GM20431 (cell line): ENCODE data around the gene CCHCR1.
"Not testable (repeated sequence)": the region's sequence is repeated elsewhere in the genome, so short reads cannot be mapped to it uniquely, and the experiment has no call there.

Experiments used
- in situ Hi-C: fragments of 300-500 bp; cut with MseI, MboI; formaldehyde crosslinking; loops from one replicate; pipeline ENCODE4 v1.15.0; 2020; ENCODE audit warnings: low sequenced_read_pairs; ENCODE audit not compliant: unreplicated experiment

CCHCR1 gene

GRCh38 chr6:31186052-31186734 lies 28.6 kb upstream of the CCHCR1 start:
- in situ Hi-C loops: no loop called here

GRCh38 chr6:31185695-31186051 lies 28.1 kb upstream of the CCHCR1 start:
- in situ Hi-C loops: not testable (repeated sequence)

DNA sequence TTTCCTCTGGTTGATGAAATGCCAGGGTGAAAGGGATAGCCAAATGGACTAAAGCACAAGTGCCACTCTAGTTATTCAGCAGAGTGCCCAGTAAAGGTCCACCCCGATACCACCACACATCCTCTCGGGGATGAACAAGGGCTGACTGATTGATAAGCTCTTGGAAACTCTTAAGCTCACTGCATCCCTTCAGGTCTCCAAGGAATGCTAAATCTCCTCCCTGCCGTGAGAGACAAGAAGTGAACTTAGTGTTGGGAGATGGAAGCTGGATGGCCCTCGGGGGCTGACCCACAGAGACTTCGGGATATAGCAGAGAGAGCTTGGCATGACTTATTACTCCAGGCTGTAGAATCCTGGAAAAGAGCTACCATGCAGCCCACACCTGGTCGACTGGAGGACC lies 26.3 kb upstream of the CCHCR1 start:
- in situ Hi-C loops: not testable (repeated sequence)

- in situ Hi-C loops: not testable (repeated sequence)
These were observed 25.7 kb upstream of the CCHCR1 start for GRCh38 chr6:31183287-31183686.

GRCh38 chr6:31180500-31180899 lies 22.9 kb upstream of the CCHCR1 start:
- in situ Hi-C loops: no loop called here

DNA sequence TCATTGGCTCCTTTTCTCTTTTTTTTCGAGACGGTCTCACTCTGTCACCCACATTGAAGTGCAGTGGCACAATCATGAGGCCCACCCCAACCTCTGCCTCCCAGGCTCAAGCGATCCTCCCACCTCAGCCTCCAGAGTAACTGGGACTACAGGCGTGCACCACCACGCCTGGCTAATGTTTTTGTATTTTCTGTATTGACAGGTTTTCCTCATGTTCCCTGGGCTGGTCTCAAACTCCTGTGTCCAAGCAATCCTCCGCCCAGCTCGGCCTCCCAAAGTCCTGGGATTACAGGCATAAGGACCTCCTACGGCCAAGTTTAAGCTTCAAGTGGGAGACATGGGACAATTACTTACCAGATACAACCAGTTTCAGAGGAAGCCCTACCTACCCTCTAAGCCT lies 22.3 kb upstream of the CCHCR1 start:
- in situ Hi-C loops: no loop called here

DNA sequence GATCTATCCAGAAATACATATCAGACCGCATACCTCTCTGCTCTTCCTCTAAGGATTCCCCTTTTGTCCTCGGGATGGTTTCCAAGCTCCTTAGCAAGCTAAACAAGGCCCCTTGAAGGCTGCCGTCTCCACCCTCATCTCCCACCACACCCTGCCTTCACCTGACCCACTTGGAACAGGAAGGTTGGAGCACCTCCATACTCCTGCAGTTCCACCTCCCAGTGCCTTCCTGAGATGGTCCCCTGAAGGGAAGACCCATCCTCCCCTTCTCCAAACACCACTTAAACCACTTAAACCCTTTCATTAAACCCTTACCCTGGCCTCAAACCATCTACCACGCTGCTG lies 21.4 kb upstream of the CCHCR1 start:
- in situ Hi-C loops: no loop called here

- in situ Hi-C loops: no loop called here
These were observed 20.8 kb upstream of the CCHCR1 start for GRCh38 chr6:31178143-31179041.

GRCh38 chr6:31175971-31176370 lies 18.4 kb upstream of the CCHCR1 start:
- in situ Hi-C loops: no loop called here

DNA sequence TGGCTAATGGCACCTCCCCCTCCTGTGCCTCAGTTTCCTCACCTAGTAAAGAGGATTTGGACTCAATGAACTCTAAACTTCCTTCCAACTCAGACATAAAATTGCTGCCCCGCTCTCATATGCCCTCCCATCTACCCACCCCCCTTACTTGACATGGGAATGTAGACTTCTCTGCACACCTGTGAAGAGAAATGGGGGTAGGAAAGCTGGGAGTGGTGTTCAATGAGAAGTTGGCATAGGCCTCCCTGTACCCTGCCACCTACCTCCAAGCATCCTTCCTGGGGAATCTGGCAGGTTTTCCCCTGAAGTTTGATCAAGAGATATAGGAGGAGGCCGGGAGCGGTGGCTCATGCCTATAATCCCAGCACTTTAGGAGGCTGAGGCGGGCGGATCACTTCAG lies 16.8 kb upstream of the CCHCR1 start:
- in situ Hi-C loops: no loop called here

DNA sequence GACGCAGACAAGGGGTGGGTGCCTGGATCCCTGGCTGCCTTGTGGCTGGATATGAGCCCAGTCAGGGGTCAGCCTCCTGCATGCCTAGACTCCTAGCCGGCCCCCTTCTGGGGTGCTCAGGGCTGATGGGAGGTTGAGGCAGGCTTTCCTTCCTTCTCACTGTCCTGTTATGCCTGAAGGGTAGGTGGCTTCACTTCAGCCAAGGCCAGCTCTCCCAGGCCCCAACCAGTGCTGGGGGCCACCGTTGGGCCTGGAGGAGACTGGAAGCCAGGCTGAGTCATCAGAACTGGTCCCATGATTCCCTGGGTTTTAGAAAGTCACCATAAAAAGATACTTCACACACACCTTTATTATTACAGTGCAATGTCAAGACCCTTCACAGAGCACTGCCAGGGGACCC lies 15.8 kb upstream of the CCHCR1 start:
- in situ Hi-C loops: no loop called here

- in situ Hi-C loops: no loop called here
These were observed 15.4 kb upstream of the CCHCR1 start for GRCh38 chr6:31172973-31173384.

DNA sequence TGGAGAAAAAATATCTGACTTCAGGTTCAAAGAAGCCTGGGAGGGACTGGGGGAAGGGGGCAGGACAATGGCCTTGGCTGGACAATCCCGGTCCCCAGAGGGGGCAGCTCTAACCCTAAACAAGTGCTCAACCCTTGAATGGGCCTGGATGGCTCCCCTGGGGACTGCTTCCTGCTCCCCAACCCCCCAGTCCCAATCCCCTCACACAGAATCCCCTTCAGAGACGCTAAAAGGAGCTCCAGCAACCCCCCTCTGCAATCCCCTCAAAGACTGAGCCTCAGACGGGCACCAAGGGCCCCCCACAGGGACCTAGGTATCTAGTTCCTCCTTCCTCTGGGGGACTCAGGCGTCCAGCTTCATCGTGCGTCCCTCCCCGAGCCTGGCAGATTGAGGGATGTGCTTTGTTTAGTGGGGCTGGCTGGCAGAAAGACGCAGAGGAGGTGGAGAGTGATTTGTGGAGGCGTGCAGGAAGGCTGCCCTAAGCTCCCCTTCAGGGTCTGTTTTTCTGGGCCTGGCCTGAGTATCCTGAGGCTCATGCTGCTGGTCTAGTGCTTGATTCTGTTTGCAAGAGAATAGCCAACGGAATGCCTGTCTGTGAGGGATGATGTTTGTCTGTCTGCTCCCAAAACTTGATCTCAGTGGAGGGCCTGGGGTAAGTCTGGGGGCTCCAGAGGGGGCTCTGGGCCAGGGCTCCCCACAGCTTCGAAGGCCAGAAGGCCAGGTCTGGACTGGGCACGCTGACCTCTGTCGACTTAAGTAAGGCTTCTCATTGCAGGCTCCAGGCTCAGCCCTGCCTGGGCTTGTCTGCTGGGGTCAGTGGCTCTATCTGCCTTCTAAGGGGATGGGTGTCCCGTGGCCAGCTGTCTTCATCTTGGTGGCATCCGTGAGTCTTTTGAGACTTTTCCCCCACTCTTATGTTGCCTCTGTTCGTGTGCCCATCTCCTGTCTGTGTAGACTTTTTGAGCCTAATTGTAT lies 14.6 kb upstream of the CCHCR1 start:
- in situ Hi-C loops: no loop called here

GRCh38 chr6:31170987-31171671 lies 13.5 kb upstream of the CCHCR1 start:
- in situ Hi-C loops: no loop called here

- in situ Hi-C loops: no loop called here
These were observed 12.9 kb upstream of the CCHCR1 start, which contains the start of gene POU5F1 for GRCh38 chr6:31170600-31170881. POU5F1 (minus strand) TSS chr6:31170682; CDS start chr6:31170620, 62 bp downstream.

- in situ Hi-C loops: not testable (repeated sequence)
These were observed 12.4 kb upstream of the CCHCR1 start for GRCh38 chr6:31169858-31170599.

GRCh38 chr6:31169123-31169857 lies 11.7 kb upstream of the CCHCR1 start:
- in situ Hi-C loops: no loop called here

DNA sequence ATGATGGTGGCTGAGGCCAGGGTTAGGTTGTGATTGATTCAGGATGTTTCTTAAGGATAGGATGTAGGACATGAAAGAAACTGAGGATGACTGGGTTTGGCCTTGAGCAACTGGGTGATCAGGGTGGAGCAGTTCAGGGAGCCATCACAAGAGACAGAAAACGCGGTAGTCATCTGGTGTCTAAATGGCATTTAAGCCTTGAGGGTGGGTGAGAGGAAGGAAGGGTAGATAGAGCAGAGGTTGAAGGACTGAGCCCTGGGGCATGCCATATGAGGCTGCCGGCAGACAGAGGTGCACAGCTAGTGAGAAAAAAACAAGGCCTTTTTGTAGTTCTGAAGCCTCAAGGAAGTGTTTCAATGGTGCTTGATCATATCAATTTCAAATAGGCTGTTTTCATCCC lies 11.0 kb upstream of the CCHCR1 start:
- in situ Hi-C loops: no loop called here

DNA sequence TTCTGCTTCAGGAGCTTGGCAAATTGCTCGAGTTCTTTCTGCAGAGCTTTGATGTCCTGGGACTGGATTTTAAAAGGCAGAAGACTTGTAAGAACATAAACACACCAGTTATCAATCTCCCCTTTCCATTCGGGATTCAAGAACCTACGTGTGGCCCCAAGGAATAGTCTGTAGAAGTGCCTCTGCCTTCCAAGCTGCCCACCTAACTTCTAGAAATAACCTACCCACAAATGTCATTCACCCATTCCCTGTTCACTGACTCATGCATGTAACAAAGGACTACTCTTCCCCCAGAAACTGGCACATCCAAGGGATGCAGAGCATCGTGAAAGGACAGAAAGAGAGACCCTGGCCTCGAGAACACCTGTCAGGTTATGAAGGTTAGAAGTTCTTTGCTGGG lies 8.4 kb upstream of the CCHCR1 start:
- in situ Hi-C loops: no loop called here
